Activated CD4-positive, alpha-beta memory T cell treated with anti-CD3 and anti-CD28 coated beads for 36 hours (primary cell): ENCODE measurements around the gene CARD14. TPM values are rescaled to one million over a fixed set of nuclear protein-coding genes. Genes with fewer than 3 reads are reported as not detected.

Source experiments
- CTCF ChIA-PET: fragments of 350-600 bp; sonication (Branson Sonifier 250); formaldehyde crosslinking; loops from one replicate; lab custom pipeline; 2021; ENCODE audit warnings: antibody characterized with exemption, inconsistent platforms; lab: Charles Lee
- POLR2A ChIA-PET: fragments of 350-600 bp; sonication (Branson Sonifier 250); formaldehyde crosslinking; loops from one replicate; lab custom pipeline; 2021; ENCODE audit warnings: antibody characterized with exemption; lab: Charles Lee
- DNase-seq: peaks from one replicate; pipeline ENCODE4 v3.0.0-alpha.2; 2020
- H3K27ac Mint-ChIP-seq: one replicate; pipeline ENCODE4 v1.8.0; 2021; ENCODE audit warnings: mixed read lengths
- H3K27me3 Mint-ChIP-seq: one replicate; pipeline ENCODE4 v1.8.0; 2021; ENCODE audit warnings: mixed read lengths
- H3K36me3 Mint-ChIP-seq: one replicate; pipeline ENCODE4 v1.8.0; 2021; ENCODE audit warnings: mixed read lengths
- H3K4me1 Mint-ChIP-seq: one replicate; pipeline ENCODE4 v1.8.0; 2021; ENCODE audit warnings: low read depth, mixed read lengths
- H3K4me3 Mint-ChIP-seq: one replicate; pipeline ENCODE4 v1.8.0; 2021; ENCODE audit warnings: mild to moderate bottlenecking, mixed read lengths
- H3K9me3 Mint-ChIP-seq: one replicate; pipeline ENCODE4 v1.8.0; 2021; ENCODE audit warnings: mixed read lengths
- intact Hi-C: fragments of 100-400 bp; cut with micrococcal nuclease; formaldehyde crosslinking; loops from one replicate; pipeline ENCODE4 v1.15.1; 2023
- total RNA-seq, 2 experiments: library from RNA; stranded (reverse); gene quantifications; one replicate each; pipeline ENCODE4 v1.2.3, GENCODE V29; 2021

CARD14 gene
- total RNA-seq, 2 experiments from 2014 or later = not detected

DNA sequence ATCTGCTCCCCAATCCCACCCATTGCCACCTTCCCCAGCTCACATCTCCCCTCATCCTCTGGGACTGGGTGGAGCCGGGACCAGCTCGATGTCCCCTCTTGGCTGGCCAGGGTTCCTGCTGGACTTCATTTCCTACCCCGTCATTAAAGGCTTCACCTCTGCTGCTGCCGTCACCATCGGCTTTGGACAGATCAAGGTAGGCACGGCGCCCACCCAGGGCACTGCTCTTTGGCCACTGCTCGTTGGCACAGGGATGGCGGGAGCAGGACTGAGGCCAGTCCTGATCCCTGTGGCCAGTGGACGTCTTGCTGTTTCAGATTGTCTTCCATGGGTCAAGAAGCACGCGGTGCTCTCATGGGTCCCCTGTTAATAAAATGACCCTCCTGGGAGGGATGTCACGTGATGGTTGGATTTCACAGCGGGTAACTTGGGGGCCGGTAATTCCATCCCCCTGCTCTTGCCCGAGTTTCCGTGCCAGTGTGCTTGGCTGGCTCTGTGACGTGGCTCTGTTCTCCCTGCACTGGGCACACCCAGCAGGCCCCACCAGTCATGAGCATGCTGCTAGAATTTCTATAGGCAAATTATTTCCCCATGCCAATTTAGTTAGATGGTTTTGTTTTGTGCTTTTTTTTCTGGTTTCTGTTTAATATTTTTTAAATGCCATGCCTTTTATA is 53.4 kb downstream of the CARD14 start:
- intact Hi-C loops = no loop called here
- POLR2A ChIA-PET = no interaction called here
- CTCF ChIA-PET = interaction anchor here (0.7 kb wide), 1 partner anchor 122 kb away, joined by 3 read pairs; the partner anchor contains the start of gene GAA
- Mint-ChIP-seq H3K9me3 (no peaks in the 10 kb centered on the region), H3K36me3 (no peaks in the 10 kb centered on the region), H3K4me1 (peaks cover 23% of the 10 kb centered on the region), H3K4me3 (no peak overlapping the region), H3K27ac (no peak overlapping the region), H3K27me3 (no peaks in the 10 kb centered on the region)
- no peak for DNase-seq

GRCh38 chr17:80223838-80224497 is 54.1 kb downstream of the CARD14 start:
- peaks cover 17% of the 10 kb centered on the region for H3K4me1 Mint-ChIP-seq
- no peaks in the 10 kb centered on the region for H3K36me3 Mint-ChIP-seq
- no peak overlapping the region for H3K27ac Mint-ChIP-seq
- H3K27me3 Mint-ChIP-seq = no peaks in the 10 kb centered on the region
- ChIA-PET POLR2A (no interaction called here), CTCF (no interaction called here)
- DNase-seq = no peak
- intact Hi-C loops = no loop called here
- H3K9me3 Mint-ChIP-seq = no peaks in the 10 kb centered on the region
- no peak overlapping the region for H3K4me3 Mint-ChIP-seq

DNA sequence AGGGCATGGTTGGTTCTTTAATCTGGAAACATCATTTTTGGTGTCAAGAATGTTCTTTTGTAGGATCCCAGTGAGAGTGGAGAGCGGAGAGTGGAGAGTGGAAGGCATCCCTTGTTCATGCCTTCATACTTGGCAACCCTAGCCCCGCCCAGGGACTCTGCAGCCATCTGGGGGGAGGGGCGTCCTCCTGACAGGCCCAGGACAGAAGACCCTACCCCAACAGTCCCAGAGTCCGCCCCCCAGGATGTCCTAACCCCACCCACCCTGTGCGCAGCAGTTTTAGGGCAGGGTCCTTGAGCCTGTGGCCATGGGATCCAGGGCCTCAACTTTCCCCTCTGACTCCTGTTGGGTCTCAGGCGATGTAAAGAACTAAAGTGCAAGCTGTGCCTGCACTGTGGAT is 54.9 kb downstream of the CARD14 start:
- peaks cover 12% of the 10 kb centered on the region for H3K4me1 Mint-ChIP-seq
- H3K4me3 Mint-ChIP-seq = no peak overlapping the region
- no peaks in the 10 kb centered on the region for H3K36me3 Mint-ChIP-seq
- ChIA-PET POLR2A (no interaction called here), CTCF (no interaction called here)
- intact Hi-C loops = no loop called here
- H3K27ac Mint-ChIP-seq = no peak overlapping the region
- H3K9me3 Mint-ChIP-seq = no peaks in the 10 kb centered on the region
- no peaks in the 10 kb centered on the region for H3K27me3 Mint-ChIP-seq
- no peak for DNase-seq

DNA sequence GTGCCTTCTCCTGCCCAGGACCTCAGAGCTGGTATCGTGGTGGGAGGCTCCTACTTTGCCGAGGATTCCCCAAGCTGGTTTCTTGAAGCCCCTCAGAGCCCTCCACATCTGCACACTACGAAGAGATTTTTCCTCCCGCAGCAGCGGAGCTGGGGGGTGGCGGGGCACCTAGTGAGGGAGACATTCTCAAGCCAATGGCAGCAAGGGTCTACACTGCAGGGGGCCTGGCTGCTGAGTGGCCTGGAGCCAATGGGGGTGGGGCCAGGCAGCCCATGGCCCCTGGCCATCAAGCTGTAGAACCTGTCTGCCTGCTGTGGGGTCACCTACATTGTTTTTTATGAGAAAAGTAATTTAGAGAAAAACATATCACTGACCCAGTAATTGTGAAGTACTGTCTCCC is 55.4 kb downstream of the CARD14 start:
- H3K4me1 Mint-ChIP-seq = peaks cover 12% of the 10 kb centered on the region
- ChIA-PET POLR2A (no interaction called here), CTCF (interaction anchor here (1.1 kb wide), 1 partner anchor 18 kb away, joined by 3 read pairs; no protein-coding TSS in a partner anchor)
- no peak overlapping the region for H3K4me3 Mint-ChIP-seq
- H3K36me3 Mint-ChIP-seq = peaks cover 1% of the 10 kb centered on the region
- H3K27ac Mint-ChIP-seq = no peak overlapping the region
- DNase-seq = no peak
- H3K9me3 Mint-ChIP-seq = no peaks in the 10 kb centered on the region
- intact Hi-C loops = no loop called here
- H3K27me3 Mint-ChIP-seq = no peaks in the 10 kb centered on the region

DNA sequence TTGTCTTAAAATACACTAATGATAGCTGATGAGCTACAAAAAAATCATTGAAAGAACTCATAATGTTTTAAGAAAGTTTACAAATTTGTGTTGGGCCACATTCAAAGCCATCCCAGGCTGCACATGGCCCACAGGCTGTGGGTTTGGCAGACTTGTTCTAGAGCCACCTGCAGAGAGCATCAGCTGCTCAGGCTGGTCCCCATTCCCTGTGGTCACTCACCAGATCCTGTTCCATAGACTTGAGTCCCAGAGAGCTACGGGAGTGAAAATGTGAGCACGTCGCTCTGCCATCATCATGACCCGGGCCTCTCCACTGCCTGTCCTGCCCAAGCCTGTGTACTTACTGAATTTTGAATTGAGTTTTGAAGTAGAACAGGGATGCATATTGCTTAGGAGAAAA is 57.3 kb downstream of the CARD14 start:
- Mint-ChIP-seq H3K4me3 (no peak overlapping the region), H3K27me3 (no peaks in the 10 kb centered on the region), H3K4me1 (peaks cover 6% of the 10 kb centered on the region), H3K36me3 (peaks cover 15% of the 10 kb centered on the region), H3K9me3 (peaks cover 7% of the 10 kb centered on the region), H3K27ac (no peak overlapping the region)
- ChIA-PET CTCF (interaction anchor here (1.2 kb wide), 1 partner anchor 31 kb away, joined by 3 read pairs; no protein-coding TSS in a partner anchor), POLR2A (no interaction called here)
- no peak for DNase-seq
- intact Hi-C loops = no loop called here

DNA sequence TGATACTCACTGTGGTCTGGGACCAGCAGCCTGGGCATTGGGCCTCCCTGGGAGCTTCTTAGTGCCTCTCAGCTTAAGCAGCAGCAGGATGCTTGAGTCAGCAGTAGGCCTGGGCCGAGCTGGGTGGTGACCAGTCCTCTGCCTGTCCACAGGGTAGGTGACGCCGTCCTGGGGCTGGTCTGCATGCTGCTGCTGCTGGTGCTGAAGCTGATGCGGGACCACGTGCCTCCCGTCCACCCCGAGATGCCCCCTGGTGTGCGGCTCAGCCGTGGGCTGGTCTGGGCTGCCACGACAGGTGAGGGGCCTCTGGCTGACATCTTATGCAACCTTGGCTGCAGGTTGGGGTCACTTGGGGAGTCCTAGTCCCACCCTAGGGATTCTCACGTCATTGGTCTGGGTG is 57.8 kb downstream of the CARD14 start:
- POLR2A ChIA-PET = no interaction called here
- H3K27me3 Mint-ChIP-seq = no peaks in the 10 kb centered on the region
- H3K9me3 Mint-ChIP-seq = peaks cover 12% of the 10 kb centered on the region
- peaks cover 20% of the 10 kb centered on the region for H3K36me3 Mint-ChIP-seq
- CTCF ChIA-PET = interaction anchor here (0.9 kb wide), 1 partner anchor 26 kb away, joined by 3 read pairs; no protein-coding TSS in a partner anchor
- peaks cover 6% of the 10 kb centered on the region for H3K4me1 Mint-ChIP-seq
- H3K4me3 Mint-ChIP-seq = no peak overlapping the region
- intact Hi-C loops = no loop called here
- no peak for DNase-seq
- H3K27ac Mint-ChIP-seq = no peak overlapping the region

- ChIA-PET POLR2A (interaction anchor here (0.7 kb wide), 1 partner anchor 9 kb away, joined by 3 read pairs; no protein-coding TSS in a partner anchor), CTCF (interaction anchor here (0.9 kb wide), 1 partner anchor 25 kb away, joined by 3 read pairs; no protein-coding TSS in a partner anchor)
- Mint-ChIP-seq H3K27me3 (no peaks in the 10 kb centered on the region), H3K36me3 (peaks cover 26% of the 10 kb centered on the region), H3K4me3 (no peak overlapping the region), H3K9me3 (peaks cover 17% of the 10 kb centered on the region), H3K27ac (no peak overlapping the region), H3K4me1 (peaks cover 4% of the 10 kb centered on the region)
- DNase-seq = no peak
- intact Hi-C loops = no loop called here
Observed at GRCh38 chr17:80228477-80228876, 58.6 kb downstream of the CARD14 start.

DNA sequence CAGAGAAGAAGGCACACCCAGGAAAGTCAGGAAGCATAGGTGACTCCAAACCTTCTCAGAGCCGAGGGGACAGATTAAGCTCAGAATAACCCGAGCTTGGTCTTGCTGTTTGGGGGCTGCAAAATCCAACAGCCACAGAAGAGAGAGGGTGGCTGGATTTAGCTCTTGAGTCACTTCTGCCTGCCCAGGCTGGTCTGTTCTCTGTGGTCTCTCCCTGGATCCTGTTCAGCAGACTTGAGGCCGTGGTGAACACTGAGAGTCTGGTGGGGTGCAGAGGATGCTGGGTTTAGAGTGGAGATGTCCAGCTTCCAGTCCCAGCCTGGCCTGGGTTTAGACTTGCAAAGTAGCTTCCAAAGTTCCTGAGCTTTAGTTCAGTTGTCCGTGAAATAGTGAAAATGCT is 59.2 kb downstream of the CARD14 start:
- H3K4me1 Mint-ChIP-seq = peaks cover 3% of the 10 kb centered on the region
- H3K4me3 Mint-ChIP-seq = no peak overlapping the region
- intact Hi-C loops = no loop called here
- ChIA-PET POLR2A (interaction anchor here (0.7 kb wide), 1 partner anchor 10 kb away, joined by 3 read pairs; no protein-coding TSS in a partner anchor), CTCF (no interaction called here)
- no peak overlapping the region for H3K27ac Mint-ChIP-seq
- peaks cover 31% of the 10 kb centered on the region for H3K36me3 Mint-ChIP-seq
- H3K27me3 Mint-ChIP-seq = no peaks in the 10 kb centered on the region
- peaks cover 22% of the 10 kb centered on the region for H3K9me3 Mint-ChIP-seq
- no peak for DNase-seq

GRCh38 chr17:80232438-80232837 is 62.6 kb downstream of the CARD14 start:
- Mint-ChIP-seq H3K4me3 (no peak overlapping the region), H3K36me3 (peaks cover 39% of the 10 kb centered on the region), H3K27ac (no peak overlapping the region), H3K4me1 (no peaks in the 10 kb centered on the region), H3K9me3 (peaks cover 28% of the 10 kb centered on the region), H3K27me3 (no peaks in the 10 kb centered on the region)
- intact Hi-C loops = no loop called here
- POLR2A ChIA-PET = no interaction called here
- CTCF ChIA-PET = interaction anchor here (0.9 to 1.2 kb wide), 2 partner anchors 15 to 131 kb away, joined by 3 read pairs; partner anchors contain the start of gene GAA
- DNase-seq = no peak

- Mint-ChIP-seq H3K4me1 (no peaks in the 10 kb centered on the region), H3K4me3 (no peak overlapping the region), H3K27ac (no peak overlapping the region), H3K9me3 (peaks cover 28% of the 10 kb centered on the region), H3K27me3 (no peaks in the 10 kb centered on the region), H3K36me3 (peaks cover 43% of the 10 kb centered on the region)
- DNase-seq = no peak
- ChIA-PET CTCF (no interaction called here), POLR2A (no interaction called here)
- intact Hi-C loops = no loop called here
Observed at GRCh38 chr17:80233202-80233601, 63.4 kb downstream of the CARD14 start.

GRCh38 chr17:80236911-80237310 is 67.1 kb downstream of the CARD14 start:
- DNase-seq = no peak
- H3K4me1 Mint-ChIP-seq = no peaks in the 10 kb centered on the region
- intact Hi-C loops = no loop called here
- peaks cover 34% of the 10 kb centered on the region for H3K36me3 Mint-ChIP-seq
- POLR2A ChIA-PET = no interaction called here
- peaks cover 23% of the 10 kb centered on the region for H3K9me3 Mint-ChIP-seq
- no peak overlapping the region for H3K27ac Mint-ChIP-seq
- CTCF ChIA-PET = no interaction called here
- no peak overlapping the region for H3K4me3 Mint-ChIP-seq
- H3K27me3 Mint-ChIP-seq = no peaks in the 10 kb centered on the region

GRCh38 chr17:80237386-80237785 is 67.6 kb downstream of the CARD14 start:
- POLR2A ChIA-PET = no interaction called here
- H3K27me3 Mint-ChIP-seq = no peaks in the 10 kb centered on the region
- H3K9me3 Mint-ChIP-seq = peaks cover 18% of the 10 kb centered on the region
- H3K27ac Mint-ChIP-seq = no peak overlapping the region
- intact Hi-C loops = no loop called here
- CTCF ChIA-PET = no interaction called here
- DNase-seq = no peak
- peaks cover 30% of the 10 kb centered on the region for H3K36me3 Mint-ChIP-seq
- H3K4me3 Mint-ChIP-seq = no peak overlapping the region
- no peaks in the 10 kb centered on the region for H3K4me1 Mint-ChIP-seq
